PC-3 (cell line): Measurements from ENCODE around the gene MYLK. TPM values are rescaled to one million over a fixed set of nuclear protein-coding genes. Genes with fewer than 3 reads are reported as not detected.
"Not testable (repeated sequence)": the region's sequence is repeated elsewhere in the genome, so short reads cannot be mapped to it uniquely, and the experiment has no call there.

ENCODE experiments used
- ATAC-seq: fragments of 200-7000 bp; cut with Tn5 transposase; 2 replicates; pipeline ENCODE4 v1.9.1; 2020; ENCODE audit warnings: mild to moderate bottlenecking, moderate library complexity
- BruUV-seq: library from RNA; stranded (reverse); fragments of 400-500 nt; replicated peaks from 2 replicates; lab custom pipeline; 2021; lab: Mats Ljungman, UMichigan
- CTCF ChIA-PET: fragments of 300-600 bp; sonication (Branson Sonifier 250); formaldehyde crosslinking; loops from one replicate; lab custom pipeline; 2022; ENCODE audit warnings: antibody characterized with exemption; lab: Charles Lee
- POLR2A ChIA-PET: fragments of 300-600 bp; sonication (Branson Sonifier 250); formaldehyde crosslinking; loops from one replicate; lab custom pipeline; 2022; ENCODE audit warnings: antibody characterized with exemption; ENCODE audit not compliant: unreplicated experiment; lab: Charles Lee
- DNase-seq: peaks from one replicate; pipeline ENCODE4 v3.0.0-alpha.2; 2015
- H2AFZ ChIP-seq: fragments of 300-600 bp; sonication (generic); 2 replicates; pipeline ENCODE4 v1.6.0; 2016; ENCODE audit warnings: antibody characterized with exemption, low read length
- H3F3A ChIP-seq: fragments of 300-600 bp; sonication (generic); one replicate; pipeline ENCODE4 v1.6.0; 2017; ENCODE audit warnings: antibody characterized with exemption, low read length, control low read depth, mild to moderate bottlenecking; ENCODE audit not compliant: unreplicated experiment
- H3K27ac ChIP-seq: fragments of 300-600 bp; sonication (generic); 2 replicates; pipeline ENCODE4 v1.5.1; 2016; ENCODE audit warnings: mild to moderate bottlenecking, low read length
- H3K27me3 ChIP-seq: fragments of 300-600 bp; sonication (generic); 2 replicates; pipeline ENCODE4 v1.6.1; 2016; ENCODE audit warnings: low read length, mixed read lengths
- H3K36me3 ChIP-seq: fragments of 300-600 bp; sonication (generic); 2 replicates; pipeline ENCODE4 v1.6.1; 2016; ENCODE audit warnings: low read depth, mixed run types, low read length, mixed read lengths
- H3K4me1 ChIP-seq: fragments of 300-600 bp; sonication (generic); 2 replicates; pipeline ENCODE4 v1.5.1; 2016; ENCODE audit warnings: low read length; ENCODE audit not compliant: insufficient read depth
- H3K4me2 ChIP-seq: fragments of 300-600 bp; sonication (generic); 2 replicates; pipeline ENCODE4 v1.6.0; 2016; ENCODE audit warnings: low read length
- H3K4me3 ChIP-seq: fragments of 300-600 bp; sonication (generic); 2 replicates; pipeline ENCODE4 v1.5.1; 2016; ENCODE audit warnings: mild to moderate bottlenecking, low read length, mixed read lengths
- H3K79me2 ChIP-seq: fragments of 300-600 bp; sonication (generic); 2 replicates; pipeline ENCODE4 v1.6.1; 2017; ENCODE audit warnings: low read length, mixed read lengths
- H3K9ac ChIP-seq: fragments of 300-600 bp; sonication (generic); 2 replicates; pipeline ENCODE4 v1.6.0; 2016; ENCODE audit warnings: mild to moderate bottlenecking, low read length
- H3K9me2 ChIP-seq: fragments of 300-600 bp; sonication (generic); replicated peaks from 2 replicates; pipeline ENCODE4 v1.6.1; 2016; ENCODE audit warnings: mixed run types, low read length, mixed read lengths
- H3K9me3 ChIP-seq: fragments of 300-600 bp; sonication (generic); 2 replicates; pipeline ENCODE4 v1.6.1; 2016; ENCODE audit warnings: low read length, mixed read lengths
- H4K20me1 ChIP-seq: fragments of 300-600 bp; sonication (generic); 2 replicates; pipeline ENCODE4 v1.6.1; 2016; ENCODE audit warnings: low read length, mixed read lengths
- CTCF ChIP-seq: fragments of 300-600 bp; sonication (generic); conservative IDR thresholded peaks from 2 replicates; pipeline ENCODE4 v1.5.1; 2017; ENCODE audit warnings: antibody characterized with exemption, low read depth, mild to moderate bottlenecking, low read length
- EZH2 ChIP-seq: fragments of 300-600 bp; sonication (generic); IDR thresholded peaks from one replicate; pipeline ENCODE4 v1.6.1; 2017; ENCODE audit warnings: antibody characterized with exemption, mild to moderate bottlenecking, low read length; ENCODE audit not compliant: unreplicated experiment
- EZH2phosphoT487 ChIP-seq: fragments of 300-600 bp; sonication (generic); IDR thresholded peaks from 2 replicates; pipeline ENCODE4 v1.6.1; 2018; ENCODE audit warnings: mild to moderate bottlenecking, antibody characterized with exemption, low read length, borderline replicate concordance
- intact Hi-C: fragments of 100-400 bp; cut with micrococcal nuclease; formaldehyde crosslinking; loops from 2 replicates; pipeline ENCODE4 v1.9.0; 2023
- total RNA-seq: library from RNA; depleted of rRNA; stranded (reverse); fragments of >200 nt; gene quantifications from 2 replicates; pipeline ENCODE4 v1.2.3, GENCODE V29; 2014

MYLK gene
- total RNA-seq, 1 experiment from 2014 or later, result 6.9 TPM

GRCh38 chr3:123719862-123720453 lies 164.2 kb downstream of the MYLK start:
- no peak overlapping the region for H2AFZ ChIP-seq
- no peak overlapping the region for H3K4me3 ChIP-seq
- no peaks in the 10 kb centered on the region for H3K27me3 ChIP-seq
- no peaks in the 10 kb centered on the region for H3K9me2 ChIP-seq
- ATAC-seq (no peak), DNase-seq (no peak)
- no peaks in the 10 kb centered on the region for H3K4me1 ChIP-seq
- intact Hi-C loops, result loop anchor here (1.0 kb wide), 1 partner anchor 68 kb away; no protein-coding TSS in a partner anchor
- TF ChIP-seq EZH2 (no peak), EZH2phosphoT487 (no peak), CTCF (no peak)
- ChIA-PET CTCF (no interaction called here), POLR2A (no interaction called here)
- H3K36me3 ChIP-seq, result no peaks in the 10 kb centered on the region
- no peaks in the 10 kb centered on the region for H3K9me3 ChIP-seq
- no peaks in the 10 kb centered on the region for H3K79me2 ChIP-seq
- H3K27ac ChIP-seq, result no peak overlapping the region
- no peaks in the 10 kb centered on the region for H3F3A ChIP-seq
- no peaks in the 10 kb centered on the region for H4K20me1 ChIP-seq
- H3K9ac ChIP-seq, result no peak overlapping the region
- no TSS peak for BruUV-seq
- no peak overlapping the region for H3K4me2 ChIP-seq

- peak; percentile 81 for TF ChIP-seq CTCF
- peak overlapping the region; percentile 50 for H3K4me2 ChIP-seq
- CTCF ChIA-PET, result interaction anchor here (1.0 kb wide), 2 partner anchors 31 to 67 kb away, joined by 3 read pairs; no protein-coding TSS in a partner anchor
- ATAC-seq, result peak; percentile 85
- H3F3A ChIP-seq, H4K20me1 ChIP-seq, H3K9me2 ChIP-seq, H3K9me3 ChIP-seq, BruUV-seq, H3K4me3 ChIP-seq, POLR2A ChIA-PET, H3K27me3 ChIP-seq, H3K27ac ChIP-seq, H3K79me2 ChIP-seq, H3K36me3 ChIP-seq, H3K9ac ChIP-seq, H3K4me1 ChIP-seq: not testable (repeated sequence)
- intact Hi-C loops, result loop anchor here (1.0 kb wide), 1 partner anchor 67 kb away; no protein-coding TSS in a partner anchor
- peak overlapping the region; percentile 64 for H2AFZ ChIP-seq
- peak; percentile 85 for DNase-seq
These were observed 164.9 kb downstream of the MYLK start for GRCh38 chr3:123719061-123719756.

- intact Hi-C loops, result no loop called here
- TF ChIP-seq EZH2 (no peak), CTCF (no peak), EZH2phosphoT487 (no peak)
- no peaks in the 10 kb centered on the region for H3K36me3 ChIP-seq
- no TSS peak for BruUV-seq
- no peaks in the 10 kb centered on the region for H3K79me2 ChIP-seq
- no peak overlapping the region for H2AFZ ChIP-seq
- DNase-seq (no peak), ATAC-seq (no peak)
- POLR2A ChIA-PET, result no interaction called here
- no peak overlapping the region for H3K4me3 ChIP-seq
- no peaks in the 10 kb centered on the region for H3K27me3 ChIP-seq
- H4K20me1 ChIP-seq, result no peaks in the 10 kb centered on the region
- H3K4me1 ChIP-seq, result no peaks in the 10 kb centered on the region
- H3F3A ChIP-seq, result no peaks in the 10 kb centered on the region
- H3K27ac ChIP-seq, result no peak overlapping the region
- no peaks in the 10 kb centered on the region for H3K9me3 ChIP-seq
- CTCF ChIA-PET, result interaction anchor here (1.0 kb wide), 2 partner anchors 32 to 66 kb away, joined by 3 read pairs; no protein-coding TSS in a partner anchor
- H3K9ac ChIP-seq, result no peak overlapping the region
- no peak overlapping the region for H3K4me2 ChIP-seq
- no peaks in the 10 kb centered on the region for H3K9me2 ChIP-seq
These were observed 166.0 kb downstream of the MYLK start for GRCh38 chr3:123718108-123718507.

- H3K4me2 ChIP-seq, BruUV-seq, H3K9ac ChIP-seq, H3K27ac ChIP-seq, intact Hi-C loops, H3K9me3 ChIP-seq, POLR2A ChIA-PET, ATAC-seq, H3K4me1 ChIP-seq, DNase-seq, H3K4me3 ChIP-seq, CTCF ChIA-PET, H3F3A ChIP-seq, H3K27me3 ChIP-seq, H3K79me2 ChIP-seq, H3K9me2 ChIP-seq, H2AFZ ChIP-seq, H3K36me3 ChIP-seq, H4K20me1 ChIP-seq: not testable (repeated sequence)
These were observed 166.7 kb downstream of the MYLK start for GRCh38 chr3:123717451-123717850.
